ENCODE measurements around the gene TUBGCP5. TPM values are rescaled to one million over a fixed set of nuclear protein-coding genes. Genes with fewer than 3 reads are reported as not detected.

Gene TUBGCP5
- total RNA-seq, 1 experiment from 2014 or later = 31.8 TPM

GRCh38 chr15:23074684-23075083 is 35.3 kb upstream of the TUBGCP5 start:
- Histone ChIP-seq H3K27ac (ENCODE audit: low read depth, low read length, poor library complexity, severe bottlenecking) (no peak overlapping the region), H3K4me3 (ENCODE audit: low read depth, low read length, poor library complexity, severe bottlenecking) (no peak overlapping the region), H3K9me3 (ENCODE audit: low read depth, low read length, poor library complexity, severe bottlenecking) (no peaks in the 10 kb centered on the region), H3K36me3 (ENCODE audit: insufficient read depth, low read length, poor library complexity, severe bottlenecking) (no peaks in the 10 kb centered on the region), H3K4me1 (ENCODE audit: insufficient read depth, low read length, poor library complexity, severe bottlenecking) (peaks cover 8% of the 10 kb centered on the region), H3K27me3 (replicated peaks; ENCODE audit: insufficient read depth, low read depth, low read length, poor library complexity) (peaks cover 6% of the 10 kb centered on the region)
- no peak for DNase-seq (ENCODE audit: low spot score)
- intact Hi-C loops (cut with micrococcal nuclease; ENCODE audit: unreplicated experiment) = no loop called here
- ChIA-PET CTCF (no interaction called here), POLR2A (ENCODE audit: low non-redundant PET) (no interaction called here)
- TF ChIP-seq, protein P1, sequence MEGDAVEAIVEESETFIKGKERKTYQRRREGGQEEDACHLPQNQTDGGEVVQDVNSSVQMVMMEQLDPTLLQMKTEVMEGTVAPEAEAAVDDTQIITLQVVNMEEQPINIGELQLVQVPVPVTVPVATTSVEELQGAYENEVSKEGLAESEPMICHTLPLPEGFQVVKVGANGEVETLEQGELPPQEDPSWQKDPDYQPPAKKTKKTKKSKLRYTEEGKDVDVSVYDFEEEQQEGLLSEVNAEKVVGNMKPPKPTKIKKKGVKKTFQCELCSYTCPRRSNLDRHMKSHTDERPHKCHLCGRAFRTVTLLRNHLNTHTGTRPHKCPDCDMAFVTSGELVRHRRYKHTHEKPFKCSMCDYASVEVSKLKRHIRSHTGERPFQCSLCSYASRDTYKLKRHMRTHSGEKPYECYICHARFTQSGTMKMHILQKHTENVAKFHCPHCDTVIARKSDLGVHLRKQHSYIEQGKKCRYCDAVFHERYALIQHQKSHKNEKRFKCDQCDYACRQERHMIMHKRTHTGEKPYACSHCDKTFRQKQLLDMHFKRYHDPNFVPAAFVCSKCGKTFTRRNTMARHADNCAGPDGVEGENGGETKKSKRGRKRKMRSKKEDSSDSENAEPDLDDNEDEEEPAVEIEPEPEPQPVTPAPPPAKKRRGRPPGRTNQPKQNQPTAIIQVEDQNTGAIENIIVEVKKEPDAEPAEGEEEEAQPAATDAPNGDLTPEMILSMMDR (conservative IDR thresholded peaks at IDR 0.05; ENCODE audit: low read depth, low read length) = no peak
- TF ChIP-seq EZH2 (IDR thresholded peaks at IDR 0.05; ENCODE audit: borderline replicate concordance, low read depth, low read length, poor library complexity, severe bottlenecking) = no peak
- no TSS peak for BruUV-seq (replicated peaks)

GRCh38 chr15:23073890-23074646 is 34.7 kb upstream of the TUBGCP5 start:
- Histone ChIP-seq H3K27me3 (replicated peaks; ENCODE audit: insufficient read depth, low read depth, low read length, poor library complexity) (peaks cover 6% of the 10 kb centered on the region), H3K4me1 (ENCODE audit: insufficient read depth, low read length, poor library complexity, severe bottlenecking) (peaks cover 8% of the 10 kb centered on the region), H3K36me3 (ENCODE audit: insufficient read depth, low read length, poor library complexity, severe bottlenecking) (no peaks in the 10 kb centered on the region), H3K4me3 (ENCODE audit: low read depth, low read length, poor library complexity, severe bottlenecking) (peak overlapping the region; percentile 34), H3K9me3 (ENCODE audit: low read depth, low read length, poor library complexity, severe bottlenecking) (no peaks in the 10 kb centered on the region), H3K27ac (ENCODE audit: low read depth, low read length, poor library complexity, severe bottlenecking) (no peak overlapping the region)
- intact Hi-C loops (cut with micrococcal nuclease; ENCODE audit: unreplicated experiment) = no loop called here
- peak; percentile 53 for DNase-seq (ENCODE audit: low spot score)
- no TSS peak for BruUV-seq (replicated peaks)
- ChIA-PET POLR2A (ENCODE audit: low non-redundant PET) (no interaction called here), CTCF (interaction anchor here (0.6 kb wide), 1 partner anchor 179 kb away, joined by 7 read pairs; no protein-coding TSS in a partner anchor)
- TF ChIP-seq EZH2 (IDR thresholded peaks at IDR 0.05; ENCODE audit: borderline replicate concordance, low read depth, low read length, poor library complexity, severe bottlenecking) = no peak
- TF ChIP-seq, protein P1 (conservative IDR thresholded peaks at IDR 0.05; ENCODE audit: low read depth, low read length) = no peak

GRCh38 chr15:23072633-23073032 is 33.3 kb upstream of the TUBGCP5 start:
- no peaks in the 10 kb centered on the region for H3K9me3 ChIP-seq (ENCODE audit: low read depth, low read length, poor library complexity, severe bottlenecking)
- no peaks in the 10 kb centered on the region for H3K36me3 ChIP-seq (ENCODE audit: insufficient read depth, low read length, poor library complexity, severe bottlenecking)
- intact Hi-C loops (cut with micrococcal nuclease; ENCODE audit: unreplicated experiment) = no loop called here
- peaks cover 6% of the 10 kb centered on the region for H3K27me3 ChIP-seq (replicated peaks; ENCODE audit: insufficient read depth, low read depth, low read length, poor library complexity)
- DNase-seq (ENCODE audit: low spot score) = no peak
- peaks cover 8% of the 10 kb centered on the region for H3K4me1 ChIP-seq (ENCODE audit: insufficient read depth, low read length, poor library complexity, severe bottlenecking)
- CTCF ChIA-PET = no interaction called here
- H3K27ac ChIP-seq (ENCODE audit: low read depth, low read length, poor library complexity, severe bottlenecking) = no peak overlapping the region
- no peak for TF ChIP-seq EZH2 (IDR thresholded peaks at IDR 0.05; ENCODE audit: borderline replicate concordance, low read depth, low read length, poor library complexity, severe bottlenecking)
- TF ChIP-seq, protein P1 (conservative IDR thresholded peaks at IDR 0.05; ENCODE audit: low read depth, low read length) = no peak
- no TSS peak for BruUV-seq (replicated peaks)
- POLR2A ChIA-PET (ENCODE audit: low non-redundant PET) = no interaction called here
- no peak overlapping the region for H3K4me3 ChIP-seq (ENCODE audit: low read depth, low read length, poor library complexity, severe bottlenecking)
